SIG-M5 treated with dmso at 0.1 percent for 504 hours (cell line): ENCODE measurements around the gene CDC6.

Experiments used
- DNase-seq: peaks from one replicate; lab custom pipeline; 2025; ENCODE audit not compliant: unreplicated experiment; lab: John Stamatoyannopoulos, UW

Gene CDC6

GRCh38 chr17:40338941-40339649 is 51.4 kb downstream of the CDC6 start:
- DNase-seq: no peak

GRCh38 chr17:40340327-40340726 is 52.6 kb downstream of the CDC6 start:
- no peak for DNase-seq

GRCh38 chr17:40340880-40341807 is 53.5 kb downstream of the CDC6 start:
- no peak for DNase-seq

- no peak for DNase-seq
Measured at GRCh38 chr17:40341808-40342503, 54.3 kb downstream of the CDC6 start.

GRCh38 chr17:40342504-40343218 is 55.0 kb downstream of the CDC6 start:
- no peak for DNase-seq

- DNase-seq: no peak
Measured at GRCh38 chr17:40343219-40344119, 55.8 kb downstream of the CDC6 start.

- DNase-seq: no peak
Measured at GRCh38 chr17:40344421-40345160, 56.9 kb downstream of the CDC6 start.

GRCh38 chr17:40345161-40345993 is 57.7 kb downstream of the CDC6 start:
- no peak for DNase-seq

GRCh38 chr17:40345994-40346764 is 58.5 kb downstream of the CDC6 start:
- DNase-seq: no peak

- no peak for DNase-seq
Measured at GRCh38 chr17:40346765-40347158, 59.1 kb downstream of the CDC6 start.

- DNase-seq: no peak
Measured at GRCh38 chr17:40347319-40348135, 59.8 kb downstream of the CDC6 start.

- no peak for DNase-seq
Measured at GRCh38 chr17:40348136-40348504, 60.4 kb downstream of the CDC6 start.

GRCh38 chr17:40348562-40349476 is 61.1 kb downstream of the CDC6 start:
- DNase-seq: no peak

- DNase-seq: no peak
Measured at GRCh38 chr17:40349477-40349894, 61.8 kb downstream of the CDC6 start.

GRCh38 chr17:40349895-40350688 is 62.4 kb downstream of the CDC6 start:
- DNase-seq: no peak
